HG02840 (cell line): ENCODE results near the gene QSOX2.

ENCODE experiments used
- ATAC-seq: cut with Tn5 transposase; IDR thresholded peaks from one replicate; pipeline ENCODE4 v1.9.1; 2021; ENCODE audit warnings: mild to moderate bottlenecking, moderate library complexity, moderate number of reproducible peaks; ENCODE audit not compliant: unreplicated experiment, low FRiP score

QSOX2 gene

GRCh38 chr9:136208675-136209074, 36.9 kb downstream of the QSOX2 start:
- ATAC-seq = no peak

- ATAC-seq = no peak
Measured at GRCh38 chr9:136207616-136208015, 38.0 kb downstream of the QSOX2 start.

- no peak for ATAC-seq
Measured at GRCh38 chr9:136206602-136207275, 38.9 kb downstream of the QSOX2 start.

- ATAC-seq = no peak
Measured at GRCh38 chr9:136205707-136205992, 40.0 kb downstream of the QSOX2 start.

- no peak for ATAC-seq
Measured at GRCh38 chr9:136204838-136205706, 40.5 kb downstream of the QSOX2 start, which contains the start of gene LHX3. LHX3 (minus strand) TSS chr9:136205128; CDS start chr9:136205012, 116 bp downstream.

GRCh38 chr9:136204145-136204805, 41.3 kb downstream of the QSOX2 start:
- ATAC-seq = no peak

GRCh38 chr9:136203408-136204144, 42.0 kb downstream of the QSOX2 start:
- no peak for ATAC-seq

- no peak for ATAC-seq
Measured at GRCh38 chr9:136202454-136203407, 42.9 kb downstream of the QSOX2 start.

- no peak for ATAC-seq
Measured at GRCh38 chr9:136201609-136202453, 43.8 kb downstream of the QSOX2 start.

GRCh38 chr9:136201174-136201573, 44.4 kb downstream of the QSOX2 start:
- no peak for ATAC-seq

- ATAC-seq = no peak
Measured at GRCh38 chr9:136200424-136200823, 45.2 kb downstream of the QSOX2 start.

- no peak for ATAC-seq
Measured at GRCh38 chr9:136199391-136200288, 46.0 kb downstream of the QSOX2 start.

- ATAC-seq = no peak
Measured at GRCh38 chr9:136198605-136199083, 47.0 kb downstream of the QSOX2 start.

GRCh38 chr9:136197930-136198604, 47.5 kb downstream of the QSOX2 start:
- ATAC-seq = no peak

GRCh38 chr9:136197084-136197875, 48.3 kb downstream of the QSOX2 start:
- no peak for ATAC-seq

GRCh38 chr9:136196404-136197083, 49.1 kb downstream of the QSOX2 start:
- ATAC-seq = no peak
